Gastroesophageal sphincter (tissue), 4 donors: ENCODE data around the gene OR2L3. TPM values are rescaled to one million over a fixed set of nuclear protein-coding genes. Genes with fewer than 3 reads are reported as not detected.
"Not testable (repeated sequence)": the region's sequence is repeated elsewhere in the genome, so short reads cannot be mapped to it uniquely, and the experiment has no call there.

ENCODE experiments used
- ATAC-seq: fragments of 150-250 bp; one replicate; pipeline ENCODE4 v1.9.1; 2016; ENCODE audit warnings: mild to moderate bottlenecking, moderate library complexity
- H3K27ac ChIP-seq, 4 donors: fragments of 200-600 bp; sonication (generic) in 3 of 4; 1 replicate in 3 of 4; 2 replicates in 1 of 4; pipeline ENCODE4 v1.5.1; 2016 to 2019
- H3K27me3 ChIP-seq: fragments of 200-600 bp; sonication (generic); one replicate; pipeline ENCODE4 v1.5.1; 2019
- H3K36me3 ChIP-seq, 2 donors: fragments of 200-600 bp; sonication (generic); one replicate each; pipeline ENCODE4 v1.5.1; 2019; ENCODE audit warnings: control low read depth in 1 of 2
- H3K4me1 ChIP-seq, 3 donors: fragments of 200-600 bp; sonication (generic); 1 replicate in 2 of 3; 2 replicates in 1 of 3; pipeline ENCODE4 v1.5.1; 2016 to 2019; ENCODE audit warnings: control low read depth in 2 of 3
- H3K4me3 ChIP-seq, 2 donors: fragments of 200-600 bp; sonication (generic); one replicate each; pipeline ENCODE4 v1.5.1; 2019; ENCODE audit warnings: mild to moderate bottlenecking in 1 of 2, moderate library complexity in 1 of 2
- H3K9me3 ChIP-seq, 3 donors: fragments of 200-600 bp; sonication (generic); one replicate each; pipeline ENCODE4 v1.5.1; 2017 to 2019; ENCODE audit warnings: control low read depth in 2 of 3
- CTCF ChIP-seq, 4 experiments: fragments of 200-600 bp in 2 of 4; fragments of 450-650 bp in 2 of 4; sonication (generic) in 1 of 4; IDR thresholded peaks; one replicate each; pipeline ENCODE4 v1.5.1; 2017 to 2019; ENCODE audit warnings: antibody characterized with exemption in 4 of 4, mild to moderate bottlenecking in 2 of 4, moderate library complexity in 2 of 4
- EP300 ChIP-seq: sonication (generic); formaldehyde crosslinking; IDR thresholded peaks from one replicate; pipeline ENCODE4 v1.6.1; 2017; ENCODE audit warnings: antibody characterized with exemption, mild to moderate bottlenecking
- POLR2A ChIP-seq, 2 donors: fragments of 450-650 bp; IDR thresholded peaks; one replicate each; pipeline ENCODE4 v1.6.1; 2017; ENCODE audit warnings: antibody characterized with exemption in 2 of 2, mild to moderate bottlenecking in 2 of 2, moderate library complexity in 1 of 2
- POLR2AphosphoS5 ChIP-seq: sonication (generic); formaldehyde crosslinking; IDR thresholded peaks from one replicate; pipeline ENCODE4 v1.6.1; 2017; ENCODE audit warnings: antibody characterized with exemption
- WGBS, 2 donors: methylation state at CpG; one replicate each; pipeline ENCODE4 v1.1.5; 2018; ENCODE audit warnings: low coverage in 1 of 2; 5-methylcytosine and 5-hydroxymethylcytosine counted together
- total RNA-seq, 4 donors: library from RNA; depleted of rRNA; stranded (reverse); fragments of >200 nt; gene quantifications; one replicate each; pipeline ENCODE4 v1.1.0, GENCODE V29; 2016

OR2L3 gene
- total RNA-seq, 4 donors from 2014 or later: not detected

- no peak for ATAC-seq
- H3K27ac ChIP-seq: no peak overlapping the region
- no peaks in the 10 kb centered on the region for H3K27me3 ChIP-seq
- no peak for TF ChIP-seq POLR2A (IDR thresholded peaks at IDR 0.05)
- no peak for TF ChIP-seq CTCF (IDR thresholded peaks at IDR 0.05)
- TF ChIP-seq POLR2AphosphoS5: no peak
- TF ChIP-seq EP300: no peak
- no peak overlapping the region for H3K4me3 ChIP-seq
- H3K9me3 ChIP-seq: peaks cover 0 to 24% (median 0%) of the 10 kb centered on the region in 3 donors
- no peaks in the 10 kb centered on the region for H3K36me3 ChIP-seq
- no peaks in the 10 kb centered on the region for H3K4me1 ChIP-seq
These were observed 8.0 kb downstream of the OR2L3 start for GRCh38 chr1:248054671-248055070.

- no peak overlapping the region for H3K27ac ChIP-seq
- no peak for TF ChIP-seq CTCF (IDR thresholded peaks at IDR 0.05)
- no peak for TF ChIP-seq POLR2A (IDR thresholded peaks at IDR 0.05)
- TF ChIP-seq POLR2AphosphoS5: no peak
- no peak for TF ChIP-seq EP300
- H3K9me3 ChIP-seq: peaks cover 0 to 24% (median 0%) of the 10 kb centered on the region in 3 donors
- ATAC-seq: no peak
- H3K27me3 ChIP-seq: no peaks in the 10 kb centered on the region
- H3K36me3 ChIP-seq: no peaks in the 10 kb centered on the region
- H3K4me1 ChIP-seq: no peaks in the 10 kb centered on the region
- 50 to 57% methylated on average over 2 of the region's 2 CpGs for WGBS, 2 donors
- no peak overlapping the region for H3K4me3 ChIP-seq
These were observed 8.6 kb downstream of the OR2L3 start for GRCh38 chr1:248055261-248055660.

DNA sequence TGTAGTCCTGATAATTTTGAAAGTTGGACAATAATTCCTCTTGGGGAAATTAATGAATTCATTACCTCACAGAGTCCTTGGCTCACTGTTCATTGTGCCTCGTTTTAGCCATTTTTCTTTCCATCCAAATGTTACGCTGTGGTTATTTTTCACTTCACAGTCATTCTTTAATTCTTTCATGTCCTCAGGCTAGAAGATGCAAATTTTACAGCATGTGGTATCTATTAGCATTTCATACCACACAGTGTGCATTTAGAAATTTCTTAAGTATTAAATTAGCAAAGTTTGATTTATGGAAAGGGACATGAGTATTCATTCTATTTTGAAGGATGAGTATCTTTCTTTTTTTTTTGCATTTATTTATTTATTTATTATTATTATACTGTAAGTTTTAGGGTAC is 18.4 kb downstream of the OR2L3 start:
- H3K36me3 ChIP-seq: no peaks in the 10 kb centered on the region
- no peaks in the 10 kb centered on the region for H3K27me3 ChIP-seq
- TF ChIP-seq CTCF (IDR thresholded peaks at IDR 0.05): no peak
- TF ChIP-seq POLR2AphosphoS5: no peak
- TF ChIP-seq EP300: no peak
- TF ChIP-seq POLR2A (IDR thresholded peaks at IDR 0.05): no peak
- ATAC-seq: no peak
- WGBS, 2 donors: 67 to 75% methylated on average over 2 of the region's 2 CpGs
- H3K9me3 ChIP-seq: no peaks in the 10 kb centered on the region
- H3K4me1 ChIP-seq: no peaks in the 10 kb centered on the region
- no peak overlapping the region for H3K4me3 ChIP-seq
- H3K27ac ChIP-seq: no peak overlapping the region

GRCh38 chr1:248065604-248066003 is 19.0 kb downstream of the OR2L3 start:
- Histone ChIP-seq H3K9me3 (no peaks in the 10 kb centered on the region), H3K4me3 (no peak overlapping the region), H3K27me3 (no peaks in the 10 kb centered on the region), H3K4me1 (no peaks in the 10 kb centered on the region), H3K36me3 (no peaks in the 10 kb centered on the region), H3K27ac (no peak overlapping the region)
- TF ChIP-seq POLR2A (IDR thresholded peaks at IDR 0.05): no peak
- ATAC-seq: no peak
- 100% methylated on average over 2 of the region's 3 CpGs; no CpG with 5 or more reads in 1 of the 2 donors for WGBS, 2 donors

DNA sequence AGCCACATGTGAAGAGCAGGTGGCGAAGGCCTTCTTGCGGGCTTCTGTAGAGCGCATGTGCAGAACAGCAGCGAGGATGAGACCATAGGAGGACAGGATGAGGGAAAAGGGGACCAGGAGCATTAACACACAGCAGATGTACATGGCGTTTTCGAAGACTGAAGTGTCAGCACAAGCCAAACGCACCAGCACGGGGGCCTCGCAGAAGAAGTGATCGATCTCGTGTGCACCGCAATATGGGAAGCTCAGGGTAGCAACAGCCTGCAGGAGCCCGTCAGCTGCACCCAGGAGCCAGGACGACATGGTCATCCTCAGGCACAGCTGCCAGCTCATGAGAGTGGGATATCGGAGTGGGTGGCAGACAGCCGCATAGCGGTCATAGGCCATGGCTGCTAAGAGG is 37.2 kb downstream of the OR2L3 start:
- not testable (repeated sequence) for H3K27me3 ChIP-seq, H3K36me3 ChIP-seq, H3K4me3 ChIP-seq, H3K9me3 ChIP-seq, H3K4me1 ChIP-seq, ATAC-seq, H3K27ac ChIP-seq
- no CpG with 5 or more reads among the region's 17 CpGs for WGBS, 2 donors

DNA sequence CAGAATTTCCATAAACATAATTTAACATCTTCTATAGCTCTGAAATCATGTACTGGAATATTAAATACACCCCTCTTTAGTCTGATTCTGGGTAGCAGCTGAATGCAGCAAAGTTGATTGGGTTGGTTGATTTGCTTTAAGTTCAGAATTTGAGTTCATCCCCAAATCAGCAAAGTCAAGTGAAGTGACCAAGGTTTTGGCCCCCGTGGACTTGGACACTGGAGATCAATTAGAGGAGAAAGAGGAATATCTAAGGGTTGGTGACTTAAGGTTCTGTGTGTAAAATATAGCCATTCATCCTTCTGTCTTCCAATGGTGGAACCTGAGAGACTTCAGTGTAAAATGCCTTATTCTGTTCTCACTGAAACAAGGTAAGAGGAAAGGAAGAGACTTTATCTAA is 48.2 kb downstream of the OR2L3 start, which contains the start of gene OR2L13:
OR2L13 (plus strand) TSS at position 301 of the 400 bp plus-strand sequence. CDS start 4,192 bp downstream, outside the sequence.
- ATAC-seq: no peak
- TF ChIP-seq EP300 (no peak), CTCF (IDR thresholded peaks at IDR 0.05) (no peak)
- H3K4me1 ChIP-seq: no peaks in the 10 kb centered on the region
- H3K27ac ChIP-seq: no peak within 1 kb of the TSS
- no peak within 1 kb of the TSS for H3K4me3 ChIP-seq
- H3K27me3 ChIP-seq: no peaks in the 10 kb centered on the region
- no peaks in the 10 kb centered on the region for H3K36me3 ChIP-seq
- H3K9me3 ChIP-seq: no peaks in the 10 kb centered on the region
- WGBS, 2 donors: 35% methylated on average over 1 of the region's 1 CpG; no CpG with 5 or more reads in 1 of the 2 donors
